Lower leg skin (tissue), 3 donors: ENCODE results near the gene CPEB3.
"Not testable (repeated sequence)": the region's sequence is repeated elsewhere in the genome, so short reads cannot be mapped to it uniquely, and the experiment has no call there.

ENCODE experiments used
- CTCF ChIP-seq, 3 donors: fragments of 450-650 bp; IDR thresholded peaks; one replicate each; pipeline ENCODE4 v1.5.1; 2016; ENCODE audit warnings: antibody characterized with exemption in 3 of 3, mild to moderate bottlenecking in 3 of 3, moderate library complexity in 2 of 3
- POLR2A ChIP-seq, 2 donors: fragments of 450-650 bp; IDR thresholded peaks; one replicate each; pipeline ENCODE4 v1.6.1; 2016 to 2017; ENCODE audit warnings: antibody characterized with exemption in 2 of 2, mild to moderate bottlenecking in 1 of 2, moderate library complexity in 1 of 2

DNA sequence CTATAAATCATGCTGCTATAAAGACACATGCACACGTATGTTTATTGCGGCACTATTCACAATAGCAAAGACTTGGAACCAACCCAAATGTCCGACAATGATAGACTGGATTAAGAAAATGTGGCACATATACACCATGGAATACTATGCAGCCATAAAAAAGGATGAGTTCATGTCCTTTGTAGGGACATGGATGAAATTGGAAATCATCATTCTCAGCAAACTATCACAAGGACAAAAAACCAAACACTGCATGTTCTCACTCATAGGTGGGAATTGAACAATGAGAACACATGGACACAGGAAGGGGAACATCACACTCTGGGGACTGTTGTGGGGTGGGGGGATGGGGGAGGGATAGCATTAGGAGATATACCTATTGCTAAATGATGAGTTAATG is 149.7 kb downstream of the CPEB3 start:
- not testable (repeated sequence) for TF ChIP-seq CTCF, POLR2A (IDR thresholded peaks at IDR 0.05)
